ENCODE data around the gene MASP2.

Gene MASP2

GRCh38 chr1:10987840-10988417 is 59.1 kb downstream of the MASP2 start:
- DNase-seq, result no peak

- no peak for DNase-seq
Measured at GRCh38 chr1:10986525-10986890, 60.5 kb downstream of the MASP2 start.

GRCh38 chr1:10980841-10981727 is 66.0 kb downstream of the MASP2 start:
- DNase-seq, result no peak

DNA sequence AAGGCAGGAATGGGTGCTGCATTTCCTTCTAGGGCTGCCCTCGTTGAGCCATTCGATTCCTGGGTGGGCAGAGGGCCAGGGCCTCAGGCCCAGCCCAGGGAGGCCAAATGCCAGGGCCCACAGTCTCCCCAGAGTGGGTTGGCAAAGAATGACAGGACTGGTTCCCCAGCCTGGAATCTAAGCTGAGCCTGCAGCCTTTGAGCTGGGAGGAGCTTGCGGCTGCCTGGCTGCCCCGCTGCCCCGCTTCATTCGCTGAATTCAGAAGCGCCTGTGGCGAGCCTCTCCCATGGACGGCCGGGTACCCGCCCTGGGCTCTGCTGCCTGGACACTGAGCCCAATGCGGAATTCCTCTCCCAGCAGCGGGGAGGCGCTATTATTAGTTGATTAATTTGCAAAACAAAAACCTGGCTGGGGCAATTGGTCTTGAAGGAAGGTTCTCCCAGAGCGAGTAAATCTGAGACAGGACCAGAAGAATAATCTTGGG is 66.9 kb downstream of the MASP2 start:
- DNase-seq, result no peak

- DNase-seq, result no peak
Measured at GRCh38 chr1:10979483-10979920, 67.5 kb downstream of the MASP2 start.

- no peak for DNase-seq
Measured at GRCh38 chr1:10978719-10979118, 68.3 kb downstream of the MASP2 start.

Data from NCI-H1092 treated with DMSO at 0.1 percent for 48 hours (cell line).